A673 (cell line): ENCODE results near the gene PCTP. TPM values are rescaled to one million over a fixed set of nuclear protein-coding genes. Genes with fewer than 3 reads are reported as not detected.

Source experiments
- BruUV-seq: library from RNA; stranded (reverse); fragments of 400-500 nt; replicated peaks from 2 replicates; lab custom pipeline; 2021; lab: Mats Ljungman, UMichigan
- CTCF ChIA-PET: fragments of 300-600 bp; sonication (Branson Sonifier 250); formaldehyde crosslinking; loops from one replicate; lab custom pipeline; 2022; ENCODE audit warnings: antibody characterized with exemption; lab: Charles Lee
- POLR2A ChIA-PET: fragments of 300-600 bp; sonication (Branson Sonifier 250); formaldehyde crosslinking; loops from one replicate; lab custom pipeline; 2022; ENCODE audit warnings: antibody characterized with exemption; ENCODE audit not compliant: low non-redundant PET; lab: Charles Lee
- DNase-seq: peaks from one replicate; pipeline ENCODE4 v3.0.0-alpha.2; 2015; ENCODE audit warnings: low spot score
- H3K27ac ChIP-seq: fragments of 200-600 bp; sonication (generic); 2 replicates; pipeline ENCODE4 v1.5.1; 2016; ENCODE audit warnings: mixed run types, low read depth, mild to moderate bottlenecking, mixed read lengths, antibody characterized with exemption, low read length; ENCODE audit not compliant: poor library complexity, severe bottlenecking
- H3K27me3 ChIP-seq: fragments of 200-600 bp; sonication (generic); replicated peaks from 2 replicates; pipeline ENCODE4 v1.6.1; 2017; ENCODE audit warnings: mixed run types, low read depth, mild to moderate bottlenecking, mixed read lengths, antibody characterized with exemption, low read length; ENCODE audit not compliant: insufficient read depth, poor library complexity
- H3K36me3 ChIP-seq: fragments of 200-600 bp; sonication (generic); 2 replicates; pipeline ENCODE4 v1.6.1; 2016; ENCODE audit warnings: mixed run types, mild to moderate bottlenecking, mixed read lengths, antibody characterized with exemption, low read length; ENCODE audit not compliant: insufficient read depth, poor library complexity, severe bottlenecking
- H3K4me1 ChIP-seq: fragments of 200-600 bp; sonication (generic); 2 replicates; pipeline ENCODE4 v1.6.1; 2017; ENCODE audit warnings: mixed run types, mild to moderate bottlenecking, mixed read lengths, antibody characterized with exemption, low read length; ENCODE audit not compliant: insufficient read depth, poor library complexity, severe bottlenecking
- H3K4me3 ChIP-seq: fragments of 200-600 bp; sonication (generic); 2 replicates; pipeline ENCODE4 v1.5.1; 2016; ENCODE audit warnings: low read depth, mixed run types, mild to moderate bottlenecking, mixed read lengths, low read length; ENCODE audit not compliant: poor library complexity, severe bottlenecking
- H3K9me3 ChIP-seq: fragments of 200-600 bp; sonication (generic); 2 replicates; pipeline ENCODE4 v1.6.1; 2016; ENCODE audit warnings: mixed run types, low read depth, mild to moderate bottlenecking, mixed read lengths, antibody characterized with exemption, low read length; ENCODE audit not compliant: poor library complexity, severe bottlenecking
- CTCF ChIP-seq: fragments of 300-800, 200-600 bp; sonication (generic); conservative IDR thresholded peaks from 2 replicates; pipeline ENCODE4 v1.5.1; 2017; ENCODE audit warnings: low read depth, mild to moderate bottlenecking, antibody characterized with exemption, low read length, moderate library complexity, mixed read lengths
- EZH2 ChIP-seq: fragments of 200-600 bp; sonication (generic); IDR thresholded peaks from 2 replicates; pipeline ENCODE4 v1.6.1; 2017; ENCODE audit warnings: borderline replicate concordance, low read depth, mild to moderate bottlenecking, mixed read lengths, antibody characterized with exemption, low read length; ENCODE audit not compliant: poor library complexity, severe bottlenecking
- intact Hi-C: fragments of 100-400 bp; cut with micrococcal nuclease; formaldehyde crosslinking; loops from one replicate; pipeline ENCODE4 v1.10.0; 2022; ENCODE audit not compliant: unreplicated experiment
- total RNA-seq: library from RNA; stranded (reverse); gene quantifications from 2 replicates; pipeline ENCODE4 v1.2.3, GENCODE V29; 2021

PCTP gene
- total RNA-seq, 1 experiment from 2014 or later = 6.4 TPM

- TF ChIP-seq EZH2 = no peak
- no peak for TF ChIP-seq CTCF
- Histone ChIP-seq H3K4me3 (no peak overlapping the region), H3K4me1 (peaks cover 3% of the 10 kb centered on the region), H3K27me3 (no peaks in the 10 kb centered on the region), H3K36me3 (no peaks in the 10 kb centered on the region), H3K27ac (no peak overlapping the region), H3K9me3 (no peaks in the 10 kb centered on the region)
- ChIA-PET CTCF (no interaction called here), POLR2A (no interaction called here)
- intact Hi-C loops = no loop called here
- BruUV-seq = no TSS peak
- DNase-seq = no peak
Measured at GRCh38 chr17:55774846-55775271, 24.0 kb downstream of the PCTP start.

DNA sequence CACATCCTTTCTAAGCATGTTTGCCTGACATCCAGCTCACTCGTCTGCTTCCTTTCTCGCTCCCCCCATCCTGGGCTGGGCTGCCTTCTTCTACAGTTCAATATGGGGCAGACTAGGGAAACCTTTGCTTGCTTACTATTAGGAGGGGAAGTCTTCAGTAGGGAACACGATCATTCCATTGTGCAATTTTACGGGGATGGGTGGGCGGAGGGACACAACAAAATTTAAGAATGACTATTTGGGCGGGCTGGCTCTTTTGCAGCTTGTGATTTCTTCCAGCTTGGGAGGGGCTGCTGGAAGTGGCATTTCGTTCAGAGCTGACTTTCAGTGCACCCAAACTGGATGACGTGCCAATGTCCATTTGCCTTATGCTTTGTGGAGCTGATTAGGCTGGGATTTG, 25.4 kb downstream of the PCTP start:
- CTCF ChIA-PET = no interaction called here
- intact Hi-C loops = no loop called here
- no peaks in the 10 kb centered on the region for H3K36me3 ChIP-seq
- DNase-seq = no peak
- POLR2A ChIA-PET = no interaction called here
- H3K27ac ChIP-seq = no peak overlapping the region
- no peaks in the 10 kb centered on the region for H3K4me1 ChIP-seq
- H3K4me3 ChIP-seq = no peak overlapping the region
- TF ChIP-seq EZH2 (no peak), CTCF (no peak)
- no peaks in the 10 kb centered on the region for H3K27me3 ChIP-seq
- BruUV-seq = no TSS peak
- H3K9me3 ChIP-seq = no peaks in the 10 kb centered on the region

- H3K27me3 ChIP-seq = no peaks in the 10 kb centered on the region
- BruUV-seq = no TSS peak
- H3K4me1 ChIP-seq = no peaks in the 10 kb centered on the region
- H3K36me3 ChIP-seq = no peaks in the 10 kb centered on the region
- POLR2A ChIA-PET = no interaction called here
- TF ChIP-seq CTCF (no peak), EZH2 (no peak)
- CTCF ChIA-PET = no interaction called here
- H3K27ac ChIP-seq = no peak overlapping the region
- no peaks in the 10 kb centered on the region for H3K9me3 ChIP-seq
- intact Hi-C loops = no loop called here
- no peak for DNase-seq
- H3K4me3 ChIP-seq = no peak overlapping the region
Measured at GRCh38 chr17:55777471-55777971, 26.7 kb downstream of the PCTP start.
